SK-N-MC (cell line): ENCODE data around the gene HINT1.

Source experiments
- EZH2 ChIP-seq: fragments of 200-600 bp; sonication (generic); IDR thresholded peaks from one replicate; pipeline ENCODE4 v1.6.1; 2017; ENCODE audit warnings: antibody characterized with exemption
- POLR2AphosphoS5 ChIP-seq: IDR thresholded peaks from 2 replicates; pipeline ENCODE4 v1.6.1; 2012; ENCODE audit warnings: mild to moderate bottlenecking, low read depth, low read length, borderline replicate concordance

- TF ChIP-seq EZH2, result no peak
- no peak for TF ChIP-seq POLR2AphosphoS5
These were observed 39.9 kb upstream of the HINT1 start for GRCh38 chr5:131204964-131205363.
